OCI-LY7 (cell line): ENCODE measurements around the gene ACVR1.

Experiments
- EZH2phosphoT487 ChIP-seq: fragments of 200-600 bp; sonication (generic); IDR thresholded peaks from 2 replicates; pipeline ENCODE4 v1.6.1; 2018; ENCODE audit warnings: low read depth, borderline replicate concordance, mild to moderate bottlenecking, mixed run types, antibody characterized with exemption, low read length, moderate library complexity, mixed read lengths
- TF ChIP-seq, protein P1 (sequence below): fragments of 200-600 bp; sonication (generic); conservative IDR thresholded peaks from 2 replicates; pipeline ENCODE4 v1.5.1; 2014; ENCODE audit warnings: mild to moderate bottlenecking, antibody characterized with exemption, low read length, moderate library complexity, mixed read lengths

GRCh38 chr2:157839822-157840221 lies 36.3 kb downstream of the ACVR1 start:
- TF ChIP-seq, protein P1, sequence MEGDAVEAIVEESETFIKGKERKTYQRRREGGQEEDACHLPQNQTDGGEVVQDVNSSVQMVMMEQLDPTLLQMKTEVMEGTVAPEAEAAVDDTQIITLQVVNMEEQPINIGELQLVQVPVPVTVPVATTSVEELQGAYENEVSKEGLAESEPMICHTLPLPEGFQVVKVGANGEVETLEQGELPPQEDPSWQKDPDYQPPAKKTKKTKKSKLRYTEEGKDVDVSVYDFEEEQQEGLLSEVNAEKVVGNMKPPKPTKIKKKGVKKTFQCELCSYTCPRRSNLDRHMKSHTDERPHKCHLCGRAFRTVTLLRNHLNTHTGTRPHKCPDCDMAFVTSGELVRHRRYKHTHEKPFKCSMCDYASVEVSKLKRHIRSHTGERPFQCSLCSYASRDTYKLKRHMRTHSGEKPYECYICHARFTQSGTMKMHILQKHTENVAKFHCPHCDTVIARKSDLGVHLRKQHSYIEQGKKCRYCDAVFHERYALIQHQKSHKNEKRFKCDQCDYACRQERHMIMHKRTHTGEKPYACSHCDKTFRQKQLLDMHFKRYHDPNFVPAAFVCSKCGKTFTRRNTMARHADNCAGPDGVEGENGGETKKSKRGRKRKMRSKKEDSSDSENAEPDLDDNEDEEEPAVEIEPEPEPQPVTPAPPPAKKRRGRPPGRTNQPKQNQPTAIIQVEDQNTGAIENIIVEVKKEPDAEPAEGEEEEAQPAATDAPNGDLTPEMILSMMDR = no peak
- TF ChIP-seq EZH2phosphoT487 = no peak
